VCaP (cell line): ENCODE data around the gene TMUB2.

Experiments
- H3K27ac ChIP-seq: fragments of 450-650 bp; 2 replicates; pipeline ENCODE4 v1.5.1; 2017
- TF ChIP-seq, protein P1 (sequence below): fragments of 450-650 bp; conservative IDR thresholded peaks from 2 replicates; pipeline ENCODE4 v1.5.1; 2017; ENCODE audit warnings: mild to moderate bottlenecking, moderate library complexity

Gene TMUB2

DNA sequence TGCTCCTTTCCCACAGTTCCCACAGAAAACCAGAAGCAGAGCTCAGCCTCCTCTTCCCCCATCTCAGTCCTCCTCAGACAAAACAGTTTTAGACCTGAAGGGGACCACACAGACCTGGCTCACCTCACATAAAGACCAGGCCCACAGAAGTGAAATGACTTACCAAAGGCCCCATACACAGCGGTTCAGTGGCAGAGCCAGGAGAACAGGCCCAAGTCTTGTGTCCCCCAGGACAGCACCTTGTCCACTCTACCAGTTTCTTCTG is 27.4 kb downstream of the TMUB2 start:
- H3K27ac ChIP-seq, result no peak overlapping the region
- TF ChIP-seq, protein P1, sequence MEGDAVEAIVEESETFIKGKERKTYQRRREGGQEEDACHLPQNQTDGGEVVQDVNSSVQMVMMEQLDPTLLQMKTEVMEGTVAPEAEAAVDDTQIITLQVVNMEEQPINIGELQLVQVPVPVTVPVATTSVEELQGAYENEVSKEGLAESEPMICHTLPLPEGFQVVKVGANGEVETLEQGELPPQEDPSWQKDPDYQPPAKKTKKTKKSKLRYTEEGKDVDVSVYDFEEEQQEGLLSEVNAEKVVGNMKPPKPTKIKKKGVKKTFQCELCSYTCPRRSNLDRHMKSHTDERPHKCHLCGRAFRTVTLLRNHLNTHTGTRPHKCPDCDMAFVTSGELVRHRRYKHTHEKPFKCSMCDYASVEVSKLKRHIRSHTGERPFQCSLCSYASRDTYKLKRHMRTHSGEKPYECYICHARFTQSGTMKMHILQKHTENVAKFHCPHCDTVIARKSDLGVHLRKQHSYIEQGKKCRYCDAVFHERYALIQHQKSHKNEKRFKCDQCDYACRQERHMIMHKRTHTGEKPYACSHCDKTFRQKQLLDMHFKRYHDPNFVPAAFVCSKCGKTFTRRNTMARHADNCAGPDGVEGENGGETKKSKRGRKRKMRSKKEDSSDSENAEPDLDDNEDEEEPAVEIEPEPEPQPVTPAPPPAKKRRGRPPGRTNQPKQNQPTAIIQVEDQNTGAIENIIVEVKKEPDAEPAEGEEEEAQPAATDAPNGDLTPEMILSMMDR, result no peak

- TF ChIP-seq, protein P1, result no peak
- H3K27ac ChIP-seq, result no peak overlapping the region
Observed at GRCh38 chr17:44214896-44215295, 28.1 kb downstream of the TMUB2 start.

DNA sequence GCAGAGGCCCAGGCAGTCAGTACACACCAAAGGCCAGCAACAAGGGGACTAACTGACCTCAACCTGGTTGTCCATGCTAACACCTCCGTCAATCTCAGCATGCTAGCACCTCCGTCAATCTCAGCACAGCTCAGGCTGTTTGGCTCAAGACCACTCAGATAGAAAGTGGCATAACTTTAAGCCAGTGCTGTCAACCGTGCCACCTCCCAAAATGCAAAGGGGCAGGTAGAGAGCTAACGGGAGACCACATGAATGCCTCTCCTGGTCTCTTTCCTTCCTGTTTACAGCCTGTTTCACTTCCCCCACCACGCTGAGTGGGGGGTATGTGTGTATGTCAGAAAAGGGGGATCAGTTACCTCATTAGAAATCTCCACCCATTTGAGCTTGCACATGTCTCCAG is 29.4 kb downstream of the TMUB2 start:
- TF ChIP-seq, protein P1, result no peak
- H3K27ac ChIP-seq, result no peak overlapping the region

DNA sequence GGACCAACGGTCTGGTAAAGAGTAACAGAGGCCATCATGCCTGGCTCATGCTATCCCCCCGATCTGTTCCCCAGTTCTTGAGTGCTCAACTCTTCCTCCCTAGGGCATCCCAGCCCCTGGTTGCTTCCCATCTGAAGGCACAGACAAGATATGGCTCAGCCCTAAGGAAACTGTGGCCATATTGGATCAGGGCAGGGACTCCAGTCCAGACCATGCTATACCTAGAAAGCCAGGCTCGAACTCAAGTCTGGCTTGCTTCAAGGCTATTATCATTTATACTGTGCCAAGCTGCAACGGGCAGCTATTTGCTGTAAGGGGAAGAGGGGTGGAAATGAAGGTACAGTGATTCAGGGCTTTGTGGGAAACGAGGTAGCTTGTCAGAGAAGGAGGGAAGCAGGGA is 29.9 kb downstream of the TMUB2 start:
- TF ChIP-seq, protein P1, result no peak
- H3K27ac ChIP-seq, result peak overlapping the region; percentile 100; the same call in 1 of the 2 replicates

- TF ChIP-seq, protein P1, result no peak
- peak overlapping the region; percentile 100 for H3K27ac ChIP-seq
Observed at GRCh38 chr17:44217738-44218343, 31.1 kb downstream of the TMUB2 start.

DNA sequence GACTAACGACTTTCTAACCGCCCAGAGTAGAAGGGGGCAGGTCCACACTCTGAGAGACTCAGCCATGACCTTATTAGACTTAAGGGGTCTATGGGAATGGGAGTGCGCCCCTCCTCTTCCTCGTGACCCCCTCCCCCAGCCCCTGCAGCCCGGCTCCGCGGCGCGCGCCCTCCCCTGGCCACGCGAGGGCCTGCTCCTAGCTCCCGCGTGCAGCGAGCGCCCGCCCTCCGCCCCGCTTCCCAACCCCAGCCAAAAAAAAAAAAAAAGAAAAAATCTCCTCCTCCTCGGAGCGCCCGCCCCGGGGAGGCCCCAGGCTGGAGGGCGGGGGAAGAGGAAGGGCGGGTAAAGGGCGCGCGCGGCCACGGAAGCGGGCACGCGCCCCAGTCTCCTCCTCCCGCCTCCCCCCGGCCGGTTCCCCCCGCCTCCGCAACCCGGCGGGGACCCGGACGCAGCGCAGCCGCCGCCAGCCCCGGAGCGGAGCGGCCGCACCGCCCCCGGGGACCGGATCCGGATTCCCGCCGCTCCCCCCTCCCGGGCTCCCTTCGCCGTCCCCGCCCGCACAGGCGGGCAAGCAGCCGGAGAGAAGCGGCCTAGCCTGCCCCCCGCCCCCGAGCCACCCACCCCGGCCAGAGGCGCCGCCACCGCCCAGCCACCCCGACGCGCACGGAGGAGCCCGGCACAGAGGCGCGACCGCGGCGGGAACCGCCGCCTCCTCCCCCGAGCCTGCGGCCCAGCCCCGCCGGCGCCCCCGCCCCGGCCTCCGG is 31.8 kb downstream of the TMUB2 start:
- H3K27ac ChIP-seq, result peak overlapping the region; percentile 100

GRCh38 chr17:44219108-44219615 is 32.4 kb downstream of the TMUB2 start:
- peak overlapping the region; percentile 100 for H3K27ac ChIP-seq
- TF ChIP-seq, protein P1, result peak; percentile 21; the same call in 1 of the 2 replicates

More for the DNA sequence above, 31.8 kb downstream of the TMUB2 start:
- TF ChIP-seq, protein P1, result peak; percentile 90
